Right lobe of liver (tissue), 6 donors: ENCODE measurements around the gene ZSCAN1. TPM values are rescaled to one million over a fixed set of nuclear protein-coding genes. Genes with fewer than 3 reads are reported as not detected.

Experiments used
- ATAC-seq, 4 donors: fragments of 200-7000 bp; cut with Tn5 transposase; one replicate each; pipeline ENCODE4 v1.9.1; 2020; ENCODE audit warnings: mild to moderate bottlenecking in 4 of 4, moderate library complexity in 4 of 4
- DNase-seq, 3 donors: peaks; one replicate each; pipeline ENCODE4 v3.0.0-alpha.2; 2020
- H3K27ac ChIP-seq, 3 donors: fragments of 200-600 bp; one replicate each; pipeline ENCODE4 v1.8.0; 2022
- H3K27me3 ChIP-seq, 2 donors: fragments of 200-600 bp; one replicate each; pipeline ENCODE4 v1.8.0; 2022
- H3K36me3 ChIP-seq, 4 donors: fragments of 200-600 bp; sonication (generic) in 1 of 4; one replicate each; pipeline versions ENCODE4 v1.5.1 to v1.8.0; 2017 to 2022; ENCODE audit warnings: control low read depth in 1 of 4
- H3K4me1 ChIP-seq, 4 donors: fragments of 200-600 bp; sonication (generic) in 1 of 4; one replicate each; pipeline versions ENCODE4 v1.5.1 to v1.8.0; 2017 to 2022; ENCODE audit warnings: control low read depth in 1 of 4
- H3K4me3 ChIP-seq, 3 donors: fragments of 200-600 bp; one replicate each; pipeline ENCODE4 v1.8.0; 2022
- H3K9me3 ChIP-seq, 4 donors: fragments of 200-600 bp; sonication (generic) in 1 of 4; one replicate each; pipeline versions ENCODE4 v1.5.1 to v1.8.0; 2017 to 2022; ENCODE audit warnings: control low read depth in 1 of 4
- CTCF ChIP-seq, 4 donors: fragments of 200-600 bp in 3 of 4; fragments of 450-650 bp in 1 of 4; IDR thresholded peaks; one replicate each; pipeline versions ENCODE4 v1.5.1 to v1.8.0; 2016 to 2022; ENCODE audit warnings: antibody characterized with exemption in 4 of 4, mild to moderate bottlenecking in 2 of 4
- POLR2A ChIP-seq: fragments of 450-650 bp; IDR thresholded peaks from one replicate; pipeline ENCODE4 v1.6.1; 2017; ENCODE audit warnings: antibody characterized with exemption, mild to moderate bottlenecking
- WGBS: methylation state at CpG from one replicate; pipeline ENCODE4 v1.1.6; 2018; ENCODE audit warnings: low coverage, low lambda C conversion rate; ENCODE audit not compliant: insufficient coverage; ENCODE audit errors: missing lambda C conversion rate; 5-methylcytosine and 5-hydroxymethylcytosine counted together
- intact Hi-C, 2 donors: fragments of 100-400 bp; cut with DNase I; formaldehyde crosslinking; loops; one replicate each; pipeline versions ENCODE4 v1.11.2 to v1.14.1; 2022
- total RNA-seq, 6 experiments: library from RNA; depleted of rRNA in 2 of 6; stranded (reverse); fragments of >200 nt in 2 of 6; fragmentation: NEBNext Ultra II Directional in 3 of 6; extraction: Animal tissue kit (Norgen Biotek cat#: 25700) in 3 of 6; gene quantifications; one replicate each; pipeline versions ENCODE4 v1.1.0 to v1.2.4, GENCODE V29; 2016 to 2023
- donor health status: DM: no; HTN: yes; CAD: no.
- donor health status: DM: no; HTN: no; CAD: no.
- donor health status: DM: no; HTN: no; CAD: no.
- donor health status: DM: no; HTN: yes; CAD: no.
- donor health status: DM: no; HTN: yes; CAD: no.

Gene ZSCAN1
- total RNA-seq, 6 experiments from 2014 or later: not detected

- H3K27me3 ChIP-seq: no peaks in the 10 kb centered on the region
- H3K4me3 ChIP-seq: no peak overlapping the region
- no peak for TF ChIP-seq POLR2A
- no peak for TF ChIP-seq CTCF (IDR thresholded peaks at IDR 0.05)
- H3K27ac ChIP-seq: no peak overlapping the region
- intact Hi-C loops: no loop called here
- no peaks in the 10 kb centered on the region for H3K4me1 ChIP-seq
- WGBS: no CpG with 5 or more reads among the region's 7 CpGs
- DNase-seq: peak in 1 of 3 donors; percentile 19
- ATAC-seq: no peak
- no peaks in the 10 kb centered on the region for H3K36me3 ChIP-seq
- H3K9me3 ChIP-seq: no peaks in the 10 kb centered on the region
Observed at GRCh38 chr19:58046856-58047255, 13.0 kb downstream of the ZSCAN1 start.

GRCh38 chr19:58047672-58048071 lies 13.8 kb downstream of the ZSCAN1 start:
- no peaks in the 10 kb centered on the region for H3K9me3 ChIP-seq
- WGBS: 71% methylated on average over 3 of the region's 12 CpGs

GRCh38 chr19:58052256-58052655 lies 18.4 kb downstream of the ZSCAN1 start:
- intact Hi-C loops: no loop called here
- no peaks in the 10 kb centered on the region for H3K27me3 ChIP-seq
- no peak for TF ChIP-seq POLR2A
- no peak for TF ChIP-seq CTCF (IDR thresholded peaks at IDR 0.05)
- ATAC-seq: no peak
- DNase-seq: no peak
- no peaks in the 10 kb centered on the region for H3K4me1 ChIP-seq
- 77% methylated on average over 7 of the region's 16 CpGs for WGBS
- no peaks in the 10 kb centered on the region for H3K9me3 ChIP-seq
- no peaks in the 10 kb centered on the region for H3K36me3 ChIP-seq
- H3K27ac ChIP-seq: no peak overlapping the region
- no peak overlapping the region for H3K4me3 ChIP-seq

More at GRCh38 chr19:58047672-58048071, 13.8 kb downstream of the ZSCAN1 start:
- H3K27ac ChIP-seq: no peak overlapping the region
- peak in 1 of 3 donors; percentile 35 for DNase-seq
- intact Hi-C loops: no loop called here
- TF ChIP-seq POLR2A (no peak), CTCF (IDR thresholded peaks at IDR 0.05) (no peak)
- no peak overlapping the region for H3K4me3 ChIP-seq
- H3K27me3 ChIP-seq: no peaks in the 10 kb centered on the region
- no peak for ATAC-seq
- H3K4me1 ChIP-seq: no peaks in the 10 kb centered on the region
- no peaks in the 10 kb centered on the region for H3K36me3 ChIP-seq

GRCh38 chr19:58053480-58054156 lies 19.8 kb downstream of the ZSCAN1 start:
- Histone ChIP-seq H3K27me3 (no peaks in the 10 kb centered on the region), H3K27ac (no peak overlapping the region), H3K4me1 (no peaks in the 10 kb centered on the region), H3K36me3 (no peaks in the 10 kb centered on the region), H3K9me3 (no peaks in the 10 kb centered on the region), H3K4me3 (no peak overlapping the region)
- intact Hi-C loops: no loop called here
- TF ChIP-seq CTCF (IDR thresholded peaks at IDR 0.05): no peak
- TF ChIP-seq POLR2A: no peak
- WGBS: no CpG with 5 or more reads among the region's 30 CpGs
- ATAC-seq (no peak), DNase-seq (no peak)
